ENCODE measurements around the gene GOLGA8B.
"Not testable (repeated sequence)": the region's sequence is repeated elsewhere in the genome, so short reads cannot be mapped to it uniquely, and the experiment has no call there.

GOLGA8B gene

DNA sequence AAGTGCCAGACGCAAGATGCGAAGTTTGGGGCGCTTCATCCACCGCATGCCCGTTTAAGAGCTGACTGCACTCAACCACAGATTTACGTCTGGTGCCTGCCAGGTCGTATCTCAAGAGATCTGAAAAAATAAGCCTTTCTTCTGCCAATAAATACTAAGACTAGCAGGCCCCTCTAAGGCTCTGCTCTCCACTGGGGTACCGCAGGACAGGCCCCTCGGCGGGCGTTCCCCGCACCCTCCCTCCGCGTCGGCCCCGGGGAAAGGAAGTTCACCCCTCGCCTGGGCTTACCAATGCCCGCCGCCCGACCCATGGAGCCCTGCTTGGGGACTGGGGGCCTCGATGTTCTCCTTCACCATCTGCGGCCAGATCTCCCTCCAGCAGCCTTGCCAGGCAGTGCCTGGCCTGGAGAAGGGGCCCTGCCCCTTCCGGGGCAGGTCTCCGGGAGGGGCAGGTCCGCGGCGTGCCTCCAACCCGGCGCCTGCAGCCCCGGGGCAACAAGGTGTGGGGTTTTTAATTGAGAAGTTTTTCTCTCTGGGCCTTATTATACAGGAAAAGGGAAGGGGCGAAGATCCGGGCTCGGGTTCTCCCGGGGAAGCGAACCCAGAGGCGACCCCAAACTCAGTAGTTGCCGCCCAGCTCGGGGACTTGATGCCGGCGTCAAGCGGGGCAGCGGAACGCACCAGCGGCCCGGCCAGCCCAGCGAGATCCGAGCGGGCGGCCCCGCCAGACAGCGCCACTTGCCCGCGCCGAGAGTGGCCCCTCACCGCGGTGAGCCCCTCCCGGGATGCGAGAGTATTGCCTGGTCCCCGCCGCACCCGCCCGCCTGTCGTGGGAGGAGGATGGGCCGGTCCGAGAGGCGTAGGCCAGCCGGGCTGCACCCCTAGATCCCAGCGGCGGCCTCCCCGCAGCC lies 735 bp downstream of the GOLGA8B start:
- Mint-ChIP-seq H3K4me3 (peak overlapping the region; percentile 92), H3K27me3 (peaks cover 18% of the 10 kb centered on the region), H3K27ac (peak overlapping the region; percentile 88), H3K36me3 (ENCODE audit: low read depth) (peaks cover 34% of the 10 kb centered on the region), H3K9me3 (no peaks in the 10 kb centered on the region), H3K4me1 (ENCODE audit: low read depth) (peaks cover 51% of the 10 kb centered on the region)
- DNase-seq = peak; percentile 72

DNA sequence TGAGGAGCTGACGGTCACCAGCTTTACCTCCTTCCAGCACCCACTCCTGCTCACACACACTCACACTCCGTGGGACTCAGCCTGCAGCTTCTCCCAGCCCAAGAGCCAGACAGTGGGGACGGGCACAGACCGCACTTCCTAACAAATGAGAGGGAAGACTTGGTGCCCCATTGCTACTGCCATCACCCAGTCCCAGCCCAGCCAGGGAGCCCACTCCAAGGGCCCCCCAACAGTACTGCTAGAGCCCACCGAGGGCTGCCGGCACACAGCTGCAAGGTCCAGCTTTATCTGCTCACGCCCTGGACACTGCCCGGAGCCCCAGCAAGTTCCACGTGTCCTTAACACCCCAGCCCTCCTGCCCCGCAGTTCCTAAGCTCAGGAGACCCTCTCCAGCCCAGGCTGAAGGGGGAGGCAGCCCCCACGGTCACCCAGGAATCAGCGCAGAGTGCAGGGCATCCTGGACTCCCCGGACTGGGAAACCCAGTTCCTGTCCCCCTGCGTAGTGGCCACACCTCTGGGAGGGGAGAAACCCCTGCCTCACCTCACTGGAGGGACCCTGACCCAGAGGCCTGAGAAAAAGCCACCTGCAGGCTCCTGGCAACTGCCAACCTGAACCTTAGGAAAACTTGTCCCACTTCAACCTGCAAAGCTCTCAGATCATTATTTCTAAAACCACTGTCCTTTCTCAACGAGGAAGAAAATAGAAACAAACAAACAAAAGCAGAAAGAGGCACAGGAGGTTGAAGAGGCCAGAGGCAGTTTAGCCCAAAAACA lies 1.6 kb downstream of the GOLGA8B start:
- H3K36me3 Mint-ChIP-seq (ENCODE audit: low read depth) = peaks cover 34% of the 10 kb centered on the region
- not testable (repeated sequence) for H3K9me3 Mint-ChIP-seq, DNase-seq
- peaks cover 60% of the 10 kb centered on the region for H3K4me1 Mint-ChIP-seq (ENCODE audit: low read depth)
- peak overlapping the region; percentile 88 for H3K27ac Mint-ChIP-seq
- H3K27me3 Mint-ChIP-seq = peaks cover 16% of the 10 kb centered on the region
- H3K4me3 Mint-ChIP-seq = peak overlapping the region; percentile 92

DNA sequence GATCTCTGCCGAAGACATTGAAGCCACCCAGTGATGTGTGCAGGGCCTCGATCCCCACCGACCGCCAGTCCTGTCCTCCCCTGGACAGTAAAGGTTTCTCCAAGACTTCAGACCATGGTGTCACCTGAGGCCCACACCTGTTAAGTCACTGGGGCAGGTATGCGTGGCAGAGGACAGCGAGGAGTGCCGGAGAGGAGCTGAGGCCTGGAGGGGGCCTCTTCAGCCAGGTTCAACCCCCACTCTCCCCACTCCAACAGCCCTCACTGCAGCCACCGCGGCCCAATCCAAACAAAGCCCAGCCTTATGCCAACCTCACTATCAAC lies 2.4 kb downstream of the GOLGA8B start:
- Mint-ChIP-seq H3K27me3 (peaks cover 13% of the 10 kb centered on the region), H3K36me3 (ENCODE audit: low read depth) (peaks cover 34% of the 10 kb centered on the region), H3K9me3 (no peaks in the 10 kb centered on the region), H3K4me1 (ENCODE audit: low read depth) (peaks cover 68% of the 10 kb centered on the region), H3K27ac (peak overlapping the region; percentile 40), H3K4me3 (peak overlapping the region; percentile 92)
- DNase-seq = no peak

DNA sequence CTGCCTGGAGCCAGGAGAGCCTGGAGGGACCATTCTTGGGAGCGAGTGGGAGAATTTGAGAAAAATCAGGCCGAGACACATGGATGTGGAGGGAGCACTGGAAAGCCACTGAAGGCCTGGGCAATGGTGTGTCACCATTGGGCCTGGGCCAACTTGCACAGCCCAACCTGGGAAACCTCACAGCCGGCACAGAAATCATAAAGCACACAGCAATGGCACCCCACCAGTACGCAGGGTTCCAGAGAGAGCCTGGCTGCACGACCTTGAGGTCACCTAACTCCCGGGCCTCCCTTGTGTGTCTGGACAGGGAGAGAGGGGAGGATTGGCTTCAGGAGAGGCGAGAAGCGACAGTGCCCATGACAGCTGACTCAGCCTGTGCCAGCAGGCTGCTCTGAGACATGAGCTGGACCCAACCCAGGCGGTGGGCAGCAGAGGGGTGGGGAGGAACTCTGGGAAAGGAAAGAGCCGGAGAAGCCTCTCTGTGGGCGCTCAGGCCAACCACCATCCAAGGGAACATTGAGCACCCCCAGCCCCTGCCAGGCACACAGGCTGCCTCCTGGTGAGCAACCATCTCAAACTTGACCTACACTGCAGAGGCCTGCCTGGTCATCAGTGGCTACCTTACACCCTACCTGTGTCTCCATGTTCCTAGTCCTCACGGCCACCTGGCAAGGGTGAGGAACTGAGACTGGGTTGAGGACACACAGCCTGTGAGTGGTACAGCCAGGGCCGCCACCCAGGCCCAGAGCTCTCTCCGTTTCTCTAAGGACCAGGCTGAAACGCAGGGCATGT lies 3.0 kb downstream of the GOLGA8B start:
- DNase-seq, H3K9me3 Mint-ChIP-seq, H3K27ac Mint-ChIP-seq, H3K4me3 Mint-ChIP-seq, H3K27me3 Mint-ChIP-seq: not testable (repeated sequence)
- peaks cover 73% of the 10 kb centered on the region for H3K4me1 Mint-ChIP-seq (ENCODE audit: low read depth)
- peaks cover 34% of the 10 kb centered on the region for H3K36me3 Mint-ChIP-seq (ENCODE audit: low read depth)

DNA sequence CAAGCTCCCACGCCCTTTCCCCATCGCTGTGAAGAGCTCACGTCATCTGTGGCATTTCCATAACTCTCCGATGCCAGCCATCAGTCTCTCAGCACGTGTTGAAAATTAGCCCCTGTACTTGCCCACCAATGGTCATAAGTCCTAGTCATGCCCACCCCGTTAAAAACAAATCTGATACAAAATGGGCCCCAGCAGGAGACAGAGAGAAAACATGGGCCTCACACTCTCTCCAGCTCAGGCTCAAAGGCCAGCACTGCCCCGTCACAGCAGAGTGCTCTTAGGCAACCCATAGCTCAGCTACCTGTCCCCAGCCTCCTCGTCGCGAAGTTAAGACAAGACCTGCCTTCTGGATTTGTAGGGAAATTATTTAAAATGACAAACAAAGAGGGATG lies 5.2 kb downstream of the GOLGA8B start:
- Mint-ChIP-seq H3K27me3 (no peaks in the 10 kb centered on the region), H3K9me3 (no peaks in the 10 kb centered on the region), H3K27ac (peak overlapping the region; percentile 79), H3K4me1 (ENCODE audit: low read depth) (peaks cover 69% of the 10 kb centered on the region), H3K4me3 (peak overlapping the region; percentile 41), H3K36me3 (ENCODE audit: low read depth) (peaks cover 34% of the 10 kb centered on the region)
- DNase-seq = no peak

DNA sequence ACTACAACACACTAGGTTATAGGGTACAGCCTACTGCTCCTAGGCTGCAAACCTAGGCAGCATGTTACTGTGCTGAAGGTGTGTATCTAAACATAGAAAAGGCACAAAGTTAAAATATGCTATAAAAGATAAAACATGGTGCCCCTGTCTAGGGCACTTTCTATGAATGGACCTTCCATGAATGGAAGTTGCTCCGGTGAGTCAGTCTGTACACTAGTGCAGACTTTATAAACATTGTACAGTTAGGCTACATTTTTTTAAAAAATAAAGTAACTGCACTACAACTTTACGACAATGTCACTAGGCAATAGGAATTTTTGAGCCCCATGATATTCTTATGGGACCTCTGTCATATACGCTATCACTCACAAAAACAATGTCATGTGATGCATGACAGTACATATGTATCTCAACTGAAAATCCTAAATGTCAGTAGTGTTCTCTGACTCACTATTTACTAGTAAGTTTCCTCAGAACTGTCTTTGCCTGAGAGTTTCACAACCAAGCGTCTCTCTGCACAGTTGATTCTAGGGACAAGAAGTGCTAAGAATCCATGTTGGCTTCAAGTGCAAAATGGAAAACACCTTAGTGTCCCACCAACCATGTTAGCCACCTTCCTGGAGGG lies 5.7 kb downstream of the GOLGA8B start:
- H3K27ac Mint-ChIP-seq = peak overlapping the region; percentile 79
- H3K4me3 Mint-ChIP-seq = peak overlapping the region; percentile 41
- not testable (repeated sequence) for DNase-seq, H3K9me3 Mint-ChIP-seq, H3K27me3 Mint-ChIP-seq
- H3K36me3 Mint-ChIP-seq (ENCODE audit: low read depth) = peaks cover 35% of the 10 kb centered on the region
- H3K4me1 Mint-ChIP-seq (ENCODE audit: low read depth) = peaks cover 70% of the 10 kb centered on the region

DNA sequence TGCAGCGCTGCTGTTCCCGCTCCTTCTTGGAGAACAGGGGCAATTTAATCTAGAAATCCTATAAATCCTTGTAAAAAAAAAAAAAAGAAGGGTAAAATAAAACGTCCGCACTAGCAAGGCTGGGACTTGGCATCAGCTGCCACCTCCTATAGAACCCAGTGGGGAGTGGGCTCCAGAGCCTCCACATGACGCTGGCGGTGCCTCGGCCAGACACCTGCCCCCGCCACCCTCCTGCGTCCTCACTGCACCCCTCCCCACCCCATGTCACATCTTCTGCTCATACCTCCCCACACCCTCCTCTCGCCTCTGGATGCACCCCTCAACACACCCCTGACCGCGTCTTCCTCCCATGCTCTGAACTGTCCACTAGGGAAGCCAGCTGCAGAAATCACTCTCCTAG lies 8.4 kb downstream of the GOLGA8B start:
- Mint-ChIP-seq H3K36me3 (ENCODE audit: low read depth) (peaks cover 17% of the 10 kb centered on the region), H3K4me1 (ENCODE audit: low read depth) (peaks cover 59% of the 10 kb centered on the region)
- H3K4me3 Mint-ChIP-seq, H3K9me3 Mint-ChIP-seq, H3K27me3 Mint-ChIP-seq, DNase-seq, H3K27ac Mint-ChIP-seq: not testable (repeated sequence)

DNA sequence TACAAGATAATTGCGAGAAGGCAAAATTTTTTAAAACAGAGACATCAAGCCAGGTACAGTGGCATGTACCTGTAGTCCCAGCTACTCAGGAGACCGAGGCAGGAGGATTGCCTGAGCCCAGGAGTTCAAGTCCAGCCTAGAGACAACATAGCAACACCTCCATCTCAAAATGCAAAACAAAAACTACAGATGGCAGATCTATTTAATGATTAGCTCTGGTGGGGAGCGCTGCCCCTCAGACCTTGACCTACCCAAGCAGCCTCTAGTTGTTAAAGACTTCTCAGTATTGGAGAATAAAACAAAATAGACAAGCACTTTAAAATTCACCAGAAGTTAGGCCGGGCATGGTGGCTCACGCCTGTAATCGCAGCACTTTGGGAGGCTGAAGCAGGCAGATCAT lies 10.5 kb downstream of the GOLGA8B start:
- H3K27ac Mint-ChIP-seq = not testable (repeated sequence)

DNA sequence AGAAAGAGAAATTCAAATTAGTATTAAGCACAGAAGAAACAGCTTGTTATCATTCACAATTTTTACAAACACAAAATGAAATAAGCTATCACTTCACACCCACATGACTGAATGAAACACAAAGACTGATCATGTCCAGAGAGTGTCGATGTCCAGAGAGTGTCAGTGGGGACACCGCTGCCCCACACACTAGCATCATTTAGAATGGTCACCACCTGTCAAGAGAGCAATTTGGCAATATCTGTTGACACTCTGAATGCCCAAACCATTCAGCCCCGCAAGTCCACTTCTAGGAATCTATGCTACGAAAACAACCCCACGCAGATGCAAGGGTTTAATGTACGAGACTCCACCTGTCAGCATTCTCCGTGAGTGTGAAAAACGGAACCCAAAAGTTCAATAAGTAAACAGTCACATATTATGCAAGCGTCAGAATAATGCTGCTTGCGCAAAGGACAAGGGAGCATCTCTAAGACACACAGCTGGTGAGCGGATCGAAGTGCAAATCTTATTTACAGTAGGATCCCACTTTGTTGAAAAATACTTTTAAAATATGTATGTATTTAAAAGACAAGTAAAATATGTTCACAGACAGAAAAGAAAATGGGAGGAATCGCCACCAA lies 11.3 kb downstream of the GOLGA8B start:
- DNase-seq; H3K27ac Mint-ChIP-seq; H3K36me3 Mint-ChIP-seq (ENCODE audit: low read depth); H3K9me3 Mint-ChIP-seq; H3K4me3 Mint-ChIP-seq; H3K27me3 Mint-ChIP-seq: not testable (repeated sequence)
- H3K4me1 Mint-ChIP-seq (ENCODE audit: low read depth) = peaks cover 38% of the 10 kb centered on the region

More for the DNA sequence above, 10.5 kb downstream of the GOLGA8B start:
- not testable (repeated sequence) for DNase-seq; H3K9me3 Mint-ChIP-seq; H3K36me3 Mint-ChIP-seq (ENCODE audit: low read depth); H3K27me3 Mint-ChIP-seq; H3K4me3 Mint-ChIP-seq
- H3K4me1 Mint-ChIP-seq (ENCODE audit: low read depth) = peaks cover 39% of the 10 kb centered on the region

DNA sequence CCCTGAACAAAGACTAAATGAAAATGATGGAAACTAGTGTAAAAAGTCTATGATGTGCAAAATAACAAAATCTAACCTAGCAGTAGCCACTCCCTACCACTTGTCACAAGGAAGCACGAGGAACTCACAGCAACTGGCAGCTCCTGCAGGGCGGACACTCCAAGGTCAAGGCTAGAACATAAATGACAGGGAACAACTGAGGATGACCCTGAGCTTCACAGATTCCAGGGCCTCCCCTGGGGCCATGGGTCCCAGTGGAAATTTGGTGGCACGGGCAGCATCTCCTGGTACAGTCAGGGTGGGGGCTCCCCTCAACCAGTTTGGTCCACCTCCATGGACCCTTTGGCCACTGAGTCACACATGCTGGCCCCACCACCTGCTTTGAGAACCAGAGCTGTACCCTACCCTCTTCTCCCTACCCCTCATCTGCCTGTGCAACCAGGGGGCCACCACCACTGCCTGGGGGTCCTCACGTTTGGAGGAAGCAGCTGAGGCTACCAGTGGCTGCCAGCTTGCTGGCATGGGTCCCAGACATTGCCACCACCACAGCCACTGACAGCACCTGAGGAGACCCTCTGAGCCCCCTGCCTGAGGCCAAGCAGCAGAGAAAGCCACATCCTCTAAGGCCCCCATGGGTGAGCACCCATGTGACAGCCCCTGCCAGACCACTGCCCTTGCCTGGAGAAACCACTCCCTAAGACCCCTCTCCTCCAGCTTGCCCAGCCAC lies 13.6 kb downstream of the GOLGA8B start:
- not testable (repeated sequence) for H3K27ac Mint-ChIP-seq; H3K4me3 Mint-ChIP-seq; H3K36me3 Mint-ChIP-seq (ENCODE audit: low read depth); H3K9me3 Mint-ChIP-seq; H3K27me3 Mint-ChIP-seq; DNase-seq
- peaks cover 25% of the 10 kb centered on the region for H3K4me1 Mint-ChIP-seq (ENCODE audit: low read depth)

DNA sequence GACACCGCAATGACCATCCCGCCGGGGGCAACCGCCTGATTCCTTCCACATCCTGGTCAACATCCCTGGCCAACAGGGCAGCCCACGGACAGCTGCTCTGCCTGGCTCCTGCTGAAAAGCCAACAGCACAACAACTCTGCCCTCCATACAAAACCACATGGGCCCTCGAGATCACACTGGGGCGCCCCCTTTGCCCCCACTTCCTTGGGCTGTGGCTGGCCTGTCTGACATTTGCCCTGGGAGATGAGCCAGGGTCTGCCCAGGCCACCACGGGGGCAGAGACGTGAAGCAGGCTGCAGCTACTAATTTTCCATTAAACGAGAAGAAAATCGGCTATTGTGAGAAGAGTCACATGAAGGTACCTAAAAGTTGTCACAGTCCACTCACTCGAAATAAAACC lies 16.3 kb downstream of the GOLGA8B start:
- H3K9me3 Mint-ChIP-seq; H3K36me3 Mint-ChIP-seq (ENCODE audit: low read depth): not testable (repeated sequence)
- peaks cover 20% of the 10 kb centered on the region for H3K4me1 Mint-ChIP-seq (ENCODE audit: low read depth)

DNA sequence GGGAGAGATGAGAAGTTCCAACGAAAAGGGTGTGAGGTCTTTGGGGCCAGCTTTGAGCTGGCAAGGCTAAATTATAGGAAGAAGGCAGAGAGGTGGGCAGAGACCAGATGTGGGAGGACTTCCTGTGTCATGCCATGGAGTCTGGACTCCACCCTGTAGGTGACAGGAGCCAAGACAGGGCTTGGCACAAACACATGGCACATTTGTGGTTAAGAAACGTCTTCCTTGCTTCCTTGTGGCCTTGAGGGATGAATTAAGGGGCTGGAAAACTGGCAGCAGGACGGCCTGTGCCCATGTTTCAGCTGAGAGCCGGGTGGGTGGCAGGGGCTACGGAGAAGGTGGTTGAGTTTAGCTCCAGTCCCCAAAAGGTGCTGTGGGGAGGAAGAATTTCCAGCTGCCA lies 18.7 kb downstream of the GOLGA8B start:
- not testable (repeated sequence) for H3K36me3 Mint-ChIP-seq (ENCODE audit: low read depth); H3K9me3 Mint-ChIP-seq; H3K27me3 Mint-ChIP-seq; H3K4me3 Mint-ChIP-seq; DNase-seq
- Mint-ChIP-seq H3K4me1 (ENCODE audit: low read depth) (peaks cover 15% of the 10 kb centered on the region), H3K27ac (peak overlapping the region; percentile 20)

More for the DNA sequence above, 16.3 kb downstream of the GOLGA8B start:
- H3K27ac Mint-ChIP-seq, H3K4me3 Mint-ChIP-seq, H3K27me3 Mint-ChIP-seq, DNase-seq: not testable (repeated sequence)

DNA sequence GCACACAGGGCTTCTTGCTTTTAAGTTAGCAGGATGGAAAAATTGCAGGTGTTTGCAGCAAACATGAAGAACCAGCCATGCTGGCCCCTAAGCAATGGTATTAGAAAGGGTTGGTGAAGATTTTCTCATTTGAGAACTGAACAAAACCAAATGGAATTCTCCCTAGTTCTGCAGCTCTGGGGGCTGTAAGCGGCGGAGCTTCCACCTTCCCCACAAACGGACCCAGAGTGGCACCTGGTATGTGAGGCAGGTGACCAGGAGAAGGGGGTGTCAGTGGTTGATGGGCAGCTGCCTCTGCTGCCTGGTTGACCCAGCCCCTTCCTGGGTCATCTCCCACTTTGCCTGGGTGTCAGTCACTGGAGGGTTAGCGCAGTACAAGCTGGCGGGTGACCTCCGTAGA lies 22.6 kb downstream of the GOLGA8B start:
- H3K4me3 Mint-ChIP-seq; H3K36me3 Mint-ChIP-seq (ENCODE audit: low read depth); DNase-seq; H3K9me3 Mint-ChIP-seq; H3K27ac Mint-ChIP-seq; H3K27me3 Mint-ChIP-seq; H3K4me1 Mint-ChIP-seq (ENCODE audit: low read depth): not testable (repeated sequence)
